Measurements from ENCODE around the gene URB2. TPM values are rescaled to one million over a fixed set of nuclear protein-coding genes. Genes with fewer than 3 reads are reported as not detected.

URB2 gene
- total and polyA plus RNA-seq, 2 of the 13 experiments (the other 11 are each of a cell fraction or from before 2014, with no cell fraction given): 4.0 to 17.6 TPM

GRCh38 chr1:229581485-229581884 is 44.6 kb upstream of the URB2 start:
- POLR2A ChIA-PET: interaction anchor here (1.1 kb wide), 1 partner anchor 23 kb away, joined by 5 read pairs; the partner anchor contains the start of gene ABCB10
- BruUV-seq (replicated peaks): no TSS peak
- FAIRE-seq: no peak
- in situ Hi-C loops (cut with HindIII; ENCODE audit: extremely low pct_ligation_motif_present, low pct_unique_long_range_greater_than_20kb) (no loop called here), intact Hi-C loops (cut with micrococcal nuclease; ENCODE audit: unreplicated experiment) (no loop called here)
- CTCF ChIA-PET (ENCODE audit: low intra/inter-chr PET ratio, low total read pairs): no interaction called here
- Histone ChIP-seq H3K36me3 (replicated peaks in 1 of 2; ENCODE audit: control insufficient read depth in 1 of 2, insufficient read depth in 2 of 2, low read length in 2 of 2) (no peaks in the 10 kb centered on the region), H3K4me2 (ENCODE audit: low read depth, low read length) (0 out of 2 replicates have a peak overlapping the region, but pooled peaks have one; percentile 81), H3K27me3 (ENCODE audit: control insufficient read depth in 1 of 2, insufficient read depth in 2 of 2, low read length in 2 of 2) (no peaks in the 10 kb centered on the region; a peak in 1 of 5 replicates), H3K9ac (ENCODE audit: insufficient read depth, low read depth, low read length) (no peak overlapping the region), H2AFZ (ENCODE audit: low read length) (no peak overlapping the region), H3K27ac (ENCODE audit: extremely low read length, insufficient read depth, low read length) (no peak overlapping the region), H3K4me1 (ENCODE audit: insufficient read depth, low read length) (peaks cover 39% of the 10 kb centered on the region), H3K79me2 (ENCODE audit: insufficient read depth, low read length) (no peaks in the 10 kb centered on the region), H3K9me3 (ENCODE audit: low read length) (no peaks in the 10 kb centered on the region), H3K4me3 (replicated peaks in 1 of 3; ENCODE audit: insufficient read depth in 1 of 3, low read depth in 2 of 3, low read length in 3 of 3) (no peak overlapping the region), H4K20me1 (ENCODE audit: insufficient read depth, low read length) (no peaks in the 10 kb centered on the region)
- 51% methylated on average over 3 of the region's 3 CpGs for WGBS (ENCODE audit: low lambda C conversion rate)
- DNase-seq (ENCODE audit: low spot score): no peak
- TF ChIP-seq ZNF768 (CRISPR knock-in tag; IDR thresholded peaks at IDR 0.05) (no peak), ZBTB7B (CRISPR knock-in tag; IDR thresholded peaks at IDR 0.05) (no peak), GFI1 (CRISPR knock-in tag; IDR thresholded peaks at IDR 0.05; ENCODE audit: borderline replicate concordance) (no peak), NFE2 (CRISPR knock-in tag; IDR thresholded peaks at IDR 0.05) (no peak), ZGPAT (CRISPR knock-in tag; IDR thresholded peaks at IDR 0.05) (no peak), MTF1 (CRISPR knock-in tag; IDR thresholded peaks at IDR 0.05) (no peak), SNAPC4 (CRISPR knock-in tag; IDR thresholded peaks at IDR 0.05) (no peak), MAFK (conservative IDR thresholded peaks at IDR 0.05 in 1 of 2, IDR thresholded peaks at IDR 0.05 in 1 of 2; ENCODE audit: low read length in 2 of 2) (peak; percentile 66 to 74; a peak in 3 of 4 replicates), ZNF503 (CRISPR knock-in tag; IDR thresholded peaks at IDR 0.05) (no peak), SNAPC2 (CRISPR knock-in tag; IDR thresholded peaks at IDR 0.05) (no peak), POGZ (CRISPR knock-in tag; IDR thresholded peaks at IDR 0.05) (no peak), MAFF (IDR thresholded peaks at IDR 0.05; ENCODE audit: low read depth, low read length) (peak; percentile 67), CEBPG (CRISPR knock-in tag; IDR thresholded peaks at IDR 0.05) (no peak), ATF7 (IDR thresholded peaks at IDR 0.05) (no peak), ATF7 (CRISPR knock-in tag; IDR thresholded peaks at IDR 0.05) (no peak), GABPB1 (CRISPR knock-in tag; IDR thresholded peaks at IDR 0.05) (no peak), ZNF792 (CRISPR knock-in tag; IDR thresholded peaks at IDR 0.05) (no peak), ZNF766 (CRISPR knock-in tag; IDR thresholded peaks at IDR 0.05; ENCODE audit: borderline replicate concordance) (no peak)
- no peak for ATAC-seq
